AG09309 (cell line): ENCODE data around the gene LYAR.

Source experiments
- DNase-seq: peaks from one replicate; pipeline ENCODE4 v3.0.0-alpha.2; 2010; ENCODE audit warnings: low read depth
- H3K4me3 ChIP-seq: 2 replicates; pipeline ENCODE4 v1.5.1; 2011; ENCODE audit warnings: mild to moderate bottlenecking, low read depth, low read length, moderate library complexity; ENCODE audit not compliant: control insufficient read depth
- TF ChIP-seq, protein P1 (sequence below): IDR thresholded peaks from 2 replicates; pipeline ENCODE4 v1.5.1; 2011; ENCODE audit warnings: mild to moderate bottlenecking, low read depth, low read length, inconsistent platforms; ENCODE audit not compliant: insufficient read depth, control insufficient read depth; ENCODE audit errors: missing control alignments

The LYAR gene

GRCh38 chr4:4225915-4226605, 63.9 kb downstream of the LYAR start:
- no peak overlapping the region for H3K4me3 ChIP-seq
- DNase-seq = no peak
- TF ChIP-seq, protein P1, sequence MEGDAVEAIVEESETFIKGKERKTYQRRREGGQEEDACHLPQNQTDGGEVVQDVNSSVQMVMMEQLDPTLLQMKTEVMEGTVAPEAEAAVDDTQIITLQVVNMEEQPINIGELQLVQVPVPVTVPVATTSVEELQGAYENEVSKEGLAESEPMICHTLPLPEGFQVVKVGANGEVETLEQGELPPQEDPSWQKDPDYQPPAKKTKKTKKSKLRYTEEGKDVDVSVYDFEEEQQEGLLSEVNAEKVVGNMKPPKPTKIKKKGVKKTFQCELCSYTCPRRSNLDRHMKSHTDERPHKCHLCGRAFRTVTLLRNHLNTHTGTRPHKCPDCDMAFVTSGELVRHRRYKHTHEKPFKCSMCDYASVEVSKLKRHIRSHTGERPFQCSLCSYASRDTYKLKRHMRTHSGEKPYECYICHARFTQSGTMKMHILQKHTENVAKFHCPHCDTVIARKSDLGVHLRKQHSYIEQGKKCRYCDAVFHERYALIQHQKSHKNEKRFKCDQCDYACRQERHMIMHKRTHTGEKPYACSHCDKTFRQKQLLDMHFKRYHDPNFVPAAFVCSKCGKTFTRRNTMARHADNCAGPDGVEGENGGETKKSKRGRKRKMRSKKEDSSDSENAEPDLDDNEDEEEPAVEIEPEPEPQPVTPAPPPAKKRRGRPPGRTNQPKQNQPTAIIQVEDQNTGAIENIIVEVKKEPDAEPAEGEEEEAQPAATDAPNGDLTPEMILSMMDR = no peak
